Kidney (tissue), 14 donors: ENCODE measurements around the gene IL17REL. TPM values are rescaled to one million over a fixed set of nuclear protein-coding genes. Genes with fewer than 3 reads are reported as not detected.

Source experiments
- DNase-seq, 5 donors: peaks; one replicate each; pipeline ENCODE4 v3.0.0-alpha.2; 2013 to 2020
- FAIRE-seq: peaks from 2 replicates; lab custom pipeline; 2012; peaks lifted over from hg19 to GRCh38; lab: Jason Lieb, UNC
- H3K27ac ChIP-seq, 2 donors: one replicate each; pipeline ENCODE4 v1.7.0; 2013; ENCODE audit warnings: low read depth in 2 of 2, low read length in 2 of 2, inconsistent platforms in 1 of 2
- H3K27me3 ChIP-seq: one replicate; pipeline ENCODE4 v1.7.1; 2013; ENCODE audit warnings: low read length, inconsistent platforms; ENCODE audit not compliant: control insufficient read depth, insufficient read depth
- H3K36me3 ChIP-seq, 3 donors: one replicate each; pipeline versions ENCODE4 v1.7.0 to v1.7.1; 2013; ENCODE audit warnings: low read length in 3 of 3, control low read depth in 1 of 3, inconsistent platforms in 1 of 3; ENCODE audit not compliant: insufficient read depth in 3 of 3, control insufficient read depth in 2 of 3
- H3K4me1 ChIP-seq, 3 donors: one replicate each; pipeline versions ENCODE4 v1.7.0 to v1.7.1; 2013; ENCODE audit warnings: low read length in 3 of 3, inconsistent platforms in 1 of 3, low read depth in 1 of 3; ENCODE audit not compliant: control insufficient read depth in 2 of 3, insufficient read depth in 2 of 3
- H3K4me3 ChIP-seq, 3 donors: one replicate each; pipeline versions ENCODE4 v1.7.0 to v1.8.1; 2013; ENCODE audit warnings: low read length in 3 of 3, control low read depth in 1 of 3, inconsistent platforms in 1 of 3
- H3K9ac ChIP-seq, 3 donors: one replicate each; pipeline versions ENCODE4 v1.7.0 to v1.7.1; 2013; ENCODE audit warnings: low read length in 3 of 3, control low read depth in 1 of 3, inconsistent platforms in 1 of 3
- H3K9me3 ChIP-seq, 3 donors: one replicate each; pipeline versions ENCODE4 v1.7.0 to v1.7.1; 2013; ENCODE audit warnings: low read length in 3 of 3, control low read depth in 1 of 3, inconsistent platforms in 1 of 3; ENCODE audit not compliant: control insufficient read depth in 2 of 3, insufficient read depth in 1 of 3
- intact Hi-C: fragments of 100-400 bp; cut with DNase I; formaldehyde crosslinking; loops from one replicate; pipeline ENCODE4 v1.11.1; 2022
- polyA plus RNA-seq: library from polyadenylated mRNA; stranded (reverse); fragments of 350-450 nt; fragmentation: Illumina TruSeq; extraction: RNeasy Lipid Tissue Mini Kit (QIAGEN cat#74804); gene quantifications from one replicate; pipeline ENCODE4 v1.2.3, GENCODE V29; 2014; ENCODE audit warnings: low read depth, low replicate concordance; ENCODE audit not compliant: insufficient read depth
- total RNA-seq: library from RNA; stranded (reverse); fragmentation: NEBNext Ultra II Directional; extraction: Animal tissue kit (Norgen Biotek cat#: 25700); gene quantifications from one replicate; pipeline ENCODE4 v1.2.1, GENCODE V29; 2021
- TF ChIP-seq, protein P1 (sequence below): IDR thresholded peaks from 3 replicates; pipeline ENCODE4 v1.5.1; 2012; ENCODE audit warnings: mild to moderate bottlenecking, moderate library complexity, borderline replicate concordance; ENCODE audit not compliant: insufficient read depth; ENCODE audit errors: extremely low read depth
- donor health status: control.
- donor health status: control.
- donor health status: control.
- donor health status: control.
- donor health status: control.
- donor health status: DM: yes; HTN: yes; CAD: no.
- donor health status: Normal renal cell carcinoma (clear cell type).

The IL17REL gene
- total and polyA plus RNA-seq, 2 donors from 2014 or later, result 0.16 TPM; not detected in 1

DNA sequence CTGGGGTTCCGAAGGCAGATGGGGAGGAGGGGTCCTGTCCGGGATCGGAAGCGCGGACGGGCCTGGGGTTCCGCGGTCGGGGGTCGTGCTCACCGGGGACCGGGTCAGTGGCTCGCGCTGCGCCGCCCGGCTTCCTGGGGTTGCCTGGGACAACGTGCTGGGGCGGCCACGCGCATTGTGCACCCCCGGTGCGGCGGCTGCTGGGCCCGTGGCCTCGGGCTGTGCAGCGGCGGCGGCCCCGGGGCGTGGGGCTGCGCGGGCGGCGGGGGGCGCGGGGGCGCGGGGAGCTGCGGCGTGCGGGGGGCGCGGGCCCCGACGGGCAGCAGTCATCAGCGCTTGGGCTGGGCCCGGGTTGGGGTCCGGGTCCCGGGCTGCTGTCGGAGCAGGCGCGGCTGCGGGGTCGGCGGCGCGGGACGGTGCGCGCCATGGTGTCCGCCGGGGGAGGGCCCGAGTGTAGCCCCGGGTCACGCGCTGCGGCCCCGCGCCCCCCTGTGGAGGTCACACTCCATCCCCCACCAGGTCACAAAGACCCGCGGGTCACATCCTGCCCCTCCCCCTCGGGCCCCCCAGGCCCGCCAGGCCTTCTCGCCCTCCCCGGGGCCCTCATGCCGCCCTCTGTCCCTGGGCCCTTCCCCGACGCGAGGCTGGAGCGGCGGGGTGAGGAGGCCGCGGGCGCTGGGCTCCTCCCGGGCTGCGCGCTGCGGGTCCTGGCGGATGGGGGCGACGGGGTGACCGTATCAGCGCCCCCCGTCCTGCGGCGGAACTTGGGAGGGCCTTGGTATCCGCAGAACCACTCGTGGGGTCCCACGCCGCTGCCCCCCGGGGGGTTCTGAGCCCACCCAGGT is 45.7 kb upstream of the IL17REL start, which contains the start of gene TTLL8:
TTLL8 (minus strand) TSS at position 238 of the 845 bp plus-strand sequence.
- Histone ChIP-seq H3K9me3 (no peaks in the 10 kb centered on the region), H3K27me3 (no peaks in the 10 kb centered on the region), H3K27ac (no peak within 1 kb of the TSS), H3K36me3 (no peaks in the 10 kb centered on the region), H3K4me1 (peaks cover 0 to 2% (median 0%) of the 10 kb centered on the region in 3 donors), H3K4me3 (no peak within 1 kb of the TSS), H3K9ac (no peak within 1 kb of the TSS)
- no peak for FAIRE-seq
- TF ChIP-seq, protein P1, sequence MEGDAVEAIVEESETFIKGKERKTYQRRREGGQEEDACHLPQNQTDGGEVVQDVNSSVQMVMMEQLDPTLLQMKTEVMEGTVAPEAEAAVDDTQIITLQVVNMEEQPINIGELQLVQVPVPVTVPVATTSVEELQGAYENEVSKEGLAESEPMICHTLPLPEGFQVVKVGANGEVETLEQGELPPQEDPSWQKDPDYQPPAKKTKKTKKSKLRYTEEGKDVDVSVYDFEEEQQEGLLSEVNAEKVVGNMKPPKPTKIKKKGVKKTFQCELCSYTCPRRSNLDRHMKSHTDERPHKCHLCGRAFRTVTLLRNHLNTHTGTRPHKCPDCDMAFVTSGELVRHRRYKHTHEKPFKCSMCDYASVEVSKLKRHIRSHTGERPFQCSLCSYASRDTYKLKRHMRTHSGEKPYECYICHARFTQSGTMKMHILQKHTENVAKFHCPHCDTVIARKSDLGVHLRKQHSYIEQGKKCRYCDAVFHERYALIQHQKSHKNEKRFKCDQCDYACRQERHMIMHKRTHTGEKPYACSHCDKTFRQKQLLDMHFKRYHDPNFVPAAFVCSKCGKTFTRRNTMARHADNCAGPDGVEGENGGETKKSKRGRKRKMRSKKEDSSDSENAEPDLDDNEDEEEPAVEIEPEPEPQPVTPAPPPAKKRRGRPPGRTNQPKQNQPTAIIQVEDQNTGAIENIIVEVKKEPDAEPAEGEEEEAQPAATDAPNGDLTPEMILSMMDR, result no peak
- peak in 3 of 5 donors; percentile 29 to 74 (median 73) for DNase-seq
- intact Hi-C loops, result no loop called here

DNA sequence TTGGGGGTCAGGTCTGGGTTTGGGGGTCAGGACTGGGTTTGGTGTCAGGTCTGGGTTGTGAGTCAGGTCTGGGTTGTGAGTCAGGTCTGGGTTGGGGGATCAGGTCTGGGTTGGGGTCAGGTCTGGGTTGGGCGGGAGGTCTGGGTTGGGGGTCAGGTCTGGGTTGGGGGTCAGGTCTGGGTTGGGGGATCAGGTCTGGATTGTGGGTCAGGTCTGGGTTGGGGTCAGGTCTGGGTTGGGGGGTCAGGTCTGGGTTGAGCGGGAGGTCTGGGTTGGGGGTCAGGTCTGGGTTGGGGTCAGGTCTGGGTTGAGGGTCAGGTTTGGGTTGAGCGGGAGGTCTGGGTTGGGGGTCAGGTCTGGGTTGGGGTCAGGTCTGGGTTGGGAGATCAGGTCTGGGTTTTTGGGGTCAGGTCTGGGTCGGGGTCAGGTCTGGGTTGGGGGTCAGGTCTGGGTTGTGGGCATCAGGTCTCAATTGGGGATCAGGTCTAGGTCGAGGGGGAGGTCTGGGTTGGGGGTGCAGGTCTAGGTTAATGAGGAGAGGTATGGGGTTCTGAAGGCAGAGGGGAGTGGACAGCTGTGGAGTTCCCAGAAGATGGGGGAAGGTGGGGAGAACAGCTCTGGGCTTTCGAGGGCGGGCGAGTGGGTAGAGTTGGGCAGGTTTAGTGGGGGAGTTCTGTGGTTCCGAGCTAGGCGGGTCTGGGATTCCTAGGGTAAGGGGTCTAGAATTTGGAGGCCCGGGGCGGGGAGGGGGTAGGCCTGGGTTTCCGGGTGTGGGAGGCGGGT is 44.9 kb upstream of the IL17REL start:
- intact Hi-C loops, result no loop called here
- peak in 2 of 5 donors; percentile 63 to 87 for DNase-seq
- Histone ChIP-seq H3K9ac (no peak overlapping the region), H3K4me1 (peaks cover 0 to 2% (median 0%) of the 10 kb centered on the region in 3 donors), H3K4me3 (no peak overlapping the region), H3K36me3 (no peaks in the 10 kb centered on the region), H3K27me3 (no peaks in the 10 kb centered on the region), H3K9me3 (no peaks in the 10 kb centered on the region), H3K27ac (no peak overlapping the region)
- TF ChIP-seq, protein P1, result no peak
- no peak for FAIRE-seq

DNA sequence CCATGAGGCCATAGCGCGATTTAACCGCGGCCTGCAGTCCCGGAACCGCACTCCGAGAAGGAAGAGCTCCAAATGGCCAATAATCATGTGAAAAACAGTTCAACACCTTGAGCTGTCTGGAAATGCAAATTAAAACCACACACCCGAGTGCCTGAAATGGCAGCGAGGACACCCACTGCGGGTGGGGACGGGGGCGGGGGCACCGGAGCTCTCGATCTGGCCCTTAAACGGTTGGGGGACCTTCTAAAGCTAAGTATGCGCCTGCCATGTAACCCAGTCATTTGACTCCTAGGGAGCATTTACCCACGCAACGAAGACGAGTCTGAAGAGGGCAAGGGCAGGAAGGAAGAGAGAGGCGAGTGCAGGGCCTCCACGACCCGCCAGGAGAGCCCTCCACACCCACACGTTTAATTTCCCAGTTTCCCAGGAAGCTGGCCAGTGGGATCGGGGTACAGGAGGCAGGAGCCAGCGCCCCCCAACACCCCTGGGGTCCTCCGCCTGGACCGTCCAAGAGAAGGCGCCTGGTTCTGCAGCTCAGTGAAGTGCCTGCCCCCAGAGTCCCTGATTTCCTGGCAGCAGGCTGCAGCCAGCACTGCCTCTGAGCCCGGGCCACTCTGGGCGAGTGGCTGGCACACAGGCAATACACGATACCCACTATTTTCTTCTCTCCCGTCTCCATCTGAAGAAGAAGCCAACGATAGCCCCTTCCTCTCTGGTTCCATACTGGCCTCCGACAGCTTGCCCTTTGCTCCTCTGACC is 43.8 kb upstream of the IL17REL start:
- H3K9ac ChIP-seq, result no peak overlapping the region

More for the DNA sequence above, 43.8 kb upstream of the IL17REL start:
- no peak for FAIRE-seq
- Histone ChIP-seq H3K27ac (no peak overlapping the region), H3K9me3 (no peaks in the 10 kb centered on the region), H3K4me3 (no peak overlapping the region), H3K36me3 (no peaks in the 10 kb centered on the region), H3K27me3 (no peaks in the 10 kb centered on the region), H3K4me1 (peaks cover 0 to 2% (median 0%) of the 10 kb centered on the region in 3 donors)
- peak in 1 of 5 donors; percentile 45 for DNase-seq
- TF ChIP-seq, protein P1, result no peak
- intact Hi-C loops, result no loop called here
